Naive thymus-derived CD4-positive, alpha-beta T cell (primary cell): Measurements from ENCODE around the gene BMPR2. TPM values are rescaled to one million over a fixed set of nuclear protein-coding genes. Genes with fewer than 3 reads are reported as not detected.

Experiments used
- ATAC-seq: fragments of 150-1000 bp; cut with Tn5 transposase; 2 replicates; pipeline ENCODE4 v1.10.0; 2021; ENCODE audit warnings: mild to moderate bottlenecking, moderate library complexity
- CTCF ChIA-PET: fragments of 350-600 bp; sonication (Branson Sonifier 250); formaldehyde crosslinking; loops from one replicate; lab custom pipeline; 2021; ENCODE audit warnings: antibody characterized with exemption; lab: Charles Lee
- POLR2A ChIA-PET: fragments of 350-600 bp; sonication (Branson Sonifier 250); formaldehyde crosslinking; loops from one replicate; lab custom pipeline; 2021; ENCODE audit warnings: antibody characterized with exemption, inconsistent platforms; lab: Charles Lee
- DNase-seq, 9 donors: peaks; one replicate each; pipeline versions ENCODE4 v3.0.0 to v3.0.0-alpha.2; 2020 to 2022; ENCODE audit warnings: mixed read lengths in 1 of 9
- H3K27ac ChIP-seq: one replicate; pipeline ENCODE4 v1.7.0; 2013; ENCODE audit warnings: mild to moderate bottlenecking, low read depth, low read length, moderate library complexity
- H3K27me3 ChIP-seq, 2 donors: one replicate each; pipeline ENCODE4 v1.7.0; 2013; ENCODE audit warnings: low read length in 2 of 2, mild to moderate bottlenecking in 2 of 2, moderate library complexity in 2 of 2; ENCODE audit not compliant: control insufficient read depth in 2 of 2, insufficient read depth in 2 of 2
- H3K36me3 ChIP-seq, 3 experiments: 1 replicate in 2 of 3; 2 replicates in 1 of 3; pipeline ENCODE4 v1.7.0; 2013; ENCODE audit warnings: low read length in 3 of 3, mild to moderate bottlenecking in 3 of 3, moderate library complexity in 1 of 3; ENCODE audit not compliant: insufficient read depth in 3 of 3, control insufficient read depth in 2 of 3
- H3K4me1 ChIP-seq, 2 donors: one replicate each; pipeline ENCODE4 v1.7.0; 2013; ENCODE audit warnings: low read length in 2 of 2, mild to moderate bottlenecking in 2 of 2, moderate library complexity in 1 of 2; ENCODE audit not compliant: control insufficient read depth in 2 of 2, insufficient read depth in 2 of 2
- H3K4me3 ChIP-seq: 2 replicates; pipeline ENCODE4 v1.7.0; 2013; ENCODE audit warnings: mild to moderate bottlenecking, low read length
- H3K9me3 ChIP-seq, 3 experiments: 1 replicate in 2 of 3; 2 replicates in 1 of 3; pipeline ENCODE4 v1.7.0; 2013; ENCODE audit warnings: low read length in 3 of 3; ENCODE audit not compliant: control insufficient read depth in 2 of 3
- H3K27ac Mint-ChIP-seq, 9 donors: one replicate each; pipeline ENCODE4 v1.8.0; 2020 to 2022; ENCODE audit warnings: mixed read lengths in 9 of 9, mild to moderate bottlenecking in 8 of 9, moderate library complexity in 5 of 9, inconsistent platforms in 2 of 9
- H3K27me3 Mint-ChIP-seq, 5 donors: one replicate each; pipeline ENCODE4 v1.8.0; 2021 to 2022; ENCODE audit warnings: mixed read lengths in 5 of 5, mild to moderate bottlenecking in 1 of 5
- H3K36me3 Mint-ChIP-seq, 5 donors: one replicate each; pipeline ENCODE4 v1.8.0; 2020 to 2022; ENCODE audit warnings: mixed read lengths in 5 of 5, mild to moderate bottlenecking in 3 of 5, inconsistent platforms in 1 of 5
- H3K4me1 Mint-ChIP-seq, 7 donors: one replicate each; pipeline ENCODE4 v1.8.0; 2020 to 2022; ENCODE audit warnings: mixed read lengths in 7 of 7, mild to moderate bottlenecking in 3 of 7, inconsistent platforms in 1 of 7
- H3K4me3 Mint-ChIP-seq, 10 donors: one replicate each; pipeline ENCODE4 v1.8.0; 2020 to 2022; ENCODE audit warnings: mild to moderate bottlenecking in 10 of 10, mixed read lengths in 10 of 10, moderate library complexity in 6 of 10, inconsistent platforms in 2 of 10
- H3K9me3 Mint-ChIP-seq, 11 donors: one replicate each; pipeline ENCODE4 v1.8.0; 2020 to 2022; ENCODE audit warnings: mixed read lengths in 11 of 11, mild to moderate bottlenecking in 4 of 11, inconsistent platforms in 1 of 11, moderate library complexity in 1 of 11
- intact Hi-C, 2 donors: fragments of 100-400 bp; cut with micrococcal nuclease; formaldehyde crosslinking; loops; one replicate each; pipeline ENCODE4 v1.15.1; 2023
- polyA plus RNA-seq, 2 donors: library from polyadenylated mRNA; unstranded; fragments of 300-500 nt; fragmentation: Illumina TruSeq; gene quantifications; one replicate each; pipeline ENCODE4 v1.2.3, GENCODE V29; 2021
- total RNA-seq, 6 experiments: library from RNA in 5 of 6; stranded (reverse) in 5 of 6; gene quantifications; 1 replicate in 5 of 6; 2 replicates in 1 of 6; pipeline ENCODE4 v1.2.3 and lab custom pipeline; 2021 to 2026

Gene BMPR2
- total and polyA plus RNA-seq, 7 experiments from 2014 or later, result 4.6 to 33.1 (median 13.3) TPM

DNA sequence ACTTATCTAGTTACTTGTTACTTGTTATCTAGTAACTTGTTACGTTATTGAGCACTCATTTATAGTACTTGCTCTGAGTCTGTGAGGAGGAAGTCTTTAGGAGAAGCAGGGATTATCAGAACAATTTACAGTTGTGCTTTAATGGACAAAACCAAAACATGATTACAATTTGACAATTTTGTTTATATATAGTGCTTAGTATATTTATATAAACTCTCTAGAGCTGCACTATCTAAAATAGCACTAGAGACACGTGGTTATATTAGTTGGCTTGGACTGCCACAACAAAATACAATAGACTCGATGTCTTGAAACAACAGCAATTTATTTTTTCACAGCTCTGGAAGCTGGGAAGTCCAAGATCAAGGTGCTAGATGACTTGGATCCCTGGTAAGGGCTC, 78.4 kb downstream of the BMPR2 start:
- no peaks in the 10 kb centered on the region for H3K27me3 ChIP-seq
- no peaks in the 10 kb centered on the region for H3K36me3 ChIP-seq
- H3K9me3 ChIP-seq, result no peaks in the 10 kb centered on the region
- Mint-ChIP-seq H3K27ac (no peak overlapping the region), H3K9me3 (peaks cover 0 to 2% (median 0%) of the 10 kb centered on the region in 11 donors), H3K4me1 (peaks cover 0 to 2% (median 0%) of the 10 kb centered on the region in 7 donors), H3K36me3 (peaks cover 0 to 22% (median 16%) of the 10 kb centered on the region in 5 donors), H3K4me3 (no peak overlapping the region), H3K27me3 (no peaks in the 10 kb centered on the region)
- DNase-seq, result no peak
- ATAC-seq, result no peak
- H3K4me1 ChIP-seq, result no peaks in the 10 kb centered on the region
- H3K4me3 ChIP-seq, result no peak overlapping the region
- no peak overlapping the region for H3K27ac ChIP-seq
- intact Hi-C loops, result no loop called here
- POLR2A ChIA-PET, result no interaction called here
- CTCF ChIA-PET, result no interaction called here

DNA sequence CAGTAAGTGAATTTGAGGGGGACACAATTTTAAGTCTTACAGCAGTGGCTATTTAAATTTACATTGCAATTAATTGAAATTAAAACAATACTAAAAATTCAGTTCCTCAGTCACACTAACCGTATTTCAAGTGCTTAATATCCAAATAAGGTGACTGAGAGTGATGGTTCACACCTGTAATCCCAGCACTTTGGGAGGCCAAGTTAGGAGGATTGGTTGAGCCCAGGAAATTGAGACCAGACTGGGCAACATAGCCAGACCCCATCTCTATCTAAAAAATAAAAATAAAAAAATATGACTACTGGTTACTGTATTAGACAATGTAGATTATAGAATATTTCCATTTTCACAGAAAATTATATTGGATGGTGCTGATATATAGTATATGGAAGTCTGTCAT, 79.0 kb downstream of the BMPR2 start:
- Histone ChIP-seq H3K4me3 (no peak overlapping the region), H3K27ac (no peak overlapping the region), H3K4me1 (no peaks in the 10 kb centered on the region), H3K36me3 (no peaks in the 10 kb centered on the region), H3K27me3 (no peaks in the 10 kb centered on the region), H3K9me3 (no peaks in the 10 kb centered on the region)
- Mint-ChIP-seq H3K27me3 (no peaks in the 10 kb centered on the region), H3K27ac (no peak overlapping the region), H3K4me3 (no peak overlapping the region), H3K4me1 (peaks cover 0 to 2% (median 0%) of the 10 kb centered on the region in 7 donors), H3K36me3 (peaks cover 0 to 27% (median 16%) of the 10 kb centered on the region in 5 donors), H3K9me3 (peaks cover 0 to 4% (median 0%) of the 10 kb centered on the region in 11 donors)
- CTCF ChIA-PET, result no interaction called here
- POLR2A ChIA-PET, result no interaction called here
- ATAC-seq, result no peak
- DNase-seq, result no peak
- intact Hi-C loops, result no loop called here

DNA sequence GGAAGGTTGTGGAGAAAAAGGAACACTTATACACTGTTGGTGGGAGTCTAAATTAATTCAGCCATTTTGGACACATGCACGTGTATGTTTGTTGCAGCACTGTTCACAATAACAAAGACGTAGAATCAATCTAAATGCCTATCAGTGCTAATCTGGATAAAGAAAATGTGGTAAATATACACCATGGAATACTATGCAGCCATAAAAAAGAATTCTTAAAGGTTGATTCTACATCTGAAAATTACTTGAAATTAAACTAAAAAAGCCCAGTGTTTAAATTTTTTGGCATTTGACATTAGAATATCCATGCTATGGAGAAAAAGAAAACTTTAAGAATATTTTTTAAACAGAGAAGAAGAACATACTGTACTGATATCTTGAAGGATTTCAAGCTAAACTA, 84.0 kb downstream of the BMPR2 start:
- no peak overlapping the region for H3K4me3 Mint-ChIP-seq
- no peak overlapping the region for H3K27ac Mint-ChIP-seq
- intact Hi-C loops, result no loop called here
- peaks cover 0 to 27% (median 12%) of the 10 kb centered on the region in 5 donors for H3K36me3 Mint-ChIP-seq
- peaks cover 0 to 4% (median 0%) of the 10 kb centered on the region in 11 donors for H3K9me3 Mint-ChIP-seq
- H3K4me1 ChIP-seq, result no peaks in the 10 kb centered on the region
- no peak overlapping the region for H3K4me3 ChIP-seq
- no peaks in the 10 kb centered on the region for H3K9me3 ChIP-seq
- H3K4me1 Mint-ChIP-seq, result peaks cover 0 to 5% (median 0%) of the 10 kb centered on the region in 7 donors
- no peak for DNase-seq
- ChIA-PET CTCF (no interaction called here), POLR2A (no interaction called here)
- no peaks in the 10 kb centered on the region for H3K27me3 ChIP-seq
- H3K27me3 Mint-ChIP-seq, result no peaks in the 10 kb centered on the region
- no peak for ATAC-seq
- H3K36me3 ChIP-seq, result no peaks in the 10 kb centered on the region
- H3K27ac ChIP-seq, result no peak overlapping the region

DNA sequence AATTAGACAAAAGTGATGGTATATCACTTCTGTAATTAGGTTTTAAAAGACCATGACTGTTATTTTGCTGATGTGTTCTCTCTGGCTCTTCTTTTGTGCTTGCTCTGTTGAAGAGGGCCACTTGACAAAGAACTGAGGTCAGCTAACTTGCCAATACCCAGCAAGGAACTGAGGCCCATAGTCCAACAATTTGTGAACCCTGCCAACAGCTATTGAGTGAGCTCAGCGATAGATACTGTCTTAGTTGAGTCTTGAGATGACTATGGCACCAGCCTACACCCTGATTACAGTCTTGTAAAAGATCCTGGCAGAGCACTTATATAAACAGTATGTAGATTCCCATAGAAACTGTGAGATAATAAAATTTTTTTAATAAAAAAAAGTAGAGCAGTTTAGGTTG, 103.0 kb downstream of the BMPR2 start:
- H3K27ac ChIP-seq, result no peak overlapping the region
- no peak overlapping the region for H3K4me3 Mint-ChIP-seq
- ATAC-seq (no peak), DNase-seq (no peak)
- H3K27ac Mint-ChIP-seq, result no peak overlapping the region
- H3K4me3 ChIP-seq, result no peak overlapping the region
- peaks cover 3 to 36% (median 13%) of the 10 kb centered on the region in 5 donors for H3K36me3 Mint-ChIP-seq
- ChIA-PET POLR2A (no interaction called here), CTCF (interaction anchor here (0.7 kb wide), 1 partner anchor 8 kb away, joined by 3 read pairs; no protein-coding TSS in a partner anchor)
- H3K36me3 ChIP-seq, result no peaks in the 10 kb centered on the region
- no peaks in the 10 kb centered on the region for H3K9me3 Mint-ChIP-seq
- H3K27me3 ChIP-seq, result no peaks in the 10 kb centered on the region
- intact Hi-C loops, result no loop called here
- H3K4me1 ChIP-seq, result no peaks in the 10 kb centered on the region
- H3K4me1 Mint-ChIP-seq, result peaks cover 0 to 5% (median 0%) of the 10 kb centered on the region in 7 donors
- no peaks in the 10 kb centered on the region for H3K9me3 ChIP-seq
- no peaks in the 10 kb centered on the region for H3K27me3 Mint-ChIP-seq

DNA sequence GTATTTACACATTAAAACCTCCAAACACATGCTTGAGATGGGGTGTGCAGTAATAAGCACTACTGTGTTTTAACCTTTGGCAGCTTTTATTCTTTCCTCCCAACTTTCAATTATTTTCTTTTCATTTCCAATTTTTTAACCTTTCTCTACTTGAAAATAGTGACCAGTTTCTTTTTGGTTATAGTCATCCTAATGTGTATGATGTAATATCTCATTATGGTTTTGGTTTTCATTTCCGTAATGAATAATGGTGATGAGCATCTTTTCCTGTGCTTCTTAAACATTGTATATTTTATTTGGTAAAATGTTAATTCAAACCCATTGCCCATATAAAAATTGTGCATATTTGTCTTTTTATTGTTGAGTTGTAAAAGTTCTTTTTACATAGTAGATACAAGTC, 103.5 kb downstream of the BMPR2 start:
- H3K36me3 ChIP-seq, result no peaks in the 10 kb centered on the region
- no peak for ATAC-seq
- H3K27me3 ChIP-seq, result no peaks in the 10 kb centered on the region
- intact Hi-C loops, result no loop called here
- H3K4me3 Mint-ChIP-seq, result no peak overlapping the region
- no peak overlapping the region for H3K4me3 ChIP-seq
- H3K9me3 ChIP-seq, result no peaks in the 10 kb centered on the region
- H3K9me3 Mint-ChIP-seq, result no peaks in the 10 kb centered on the region
- DNase-seq, result no peak
- peaks cover 0 to 5% (median 0%) of the 10 kb centered on the region in 7 donors for H3K4me1 Mint-ChIP-seq
- no peaks in the 10 kb centered on the region for H3K4me1 ChIP-seq
- POLR2A ChIA-PET, result no interaction called here
- H3K36me3 Mint-ChIP-seq, result peaks cover 3 to 36% (median 13%) of the 10 kb centered on the region in 5 donors
- H3K27ac ChIP-seq, result no peak overlapping the region
- H3K27me3 Mint-ChIP-seq, result no peaks in the 10 kb centered on the region
- no peak overlapping the region for H3K27ac Mint-ChIP-seq
- CTCF ChIA-PET, result no interaction called here

DNA sequence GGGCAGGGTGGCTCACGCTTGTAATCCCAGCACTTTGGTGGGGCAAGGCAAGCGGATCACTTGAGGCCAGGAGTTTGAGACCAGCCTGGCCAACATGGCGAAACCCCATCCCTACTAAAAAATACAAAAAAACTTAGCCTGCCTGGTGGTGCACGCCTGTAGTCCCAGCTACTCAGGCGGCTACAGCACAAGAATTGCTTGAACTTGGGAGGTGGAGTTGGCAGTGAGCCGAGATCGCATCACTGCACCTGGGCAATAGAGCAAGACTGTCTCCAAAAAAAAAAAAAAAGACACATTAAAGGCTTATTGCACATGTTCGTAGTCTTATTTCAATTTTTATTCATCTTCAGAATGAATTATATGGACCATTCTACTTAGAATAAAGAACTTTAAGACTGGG, 110.2 kb downstream of the BMPR2 start:
- Mint-ChIP-seq H3K4me3 (no peak overlapping the region), H3K9me3 (no peaks in the 10 kb centered on the region), H3K27ac (no peak overlapping the region), H3K4me1 (peaks cover 0 to 3% (median 0%) of the 10 kb centered on the region in 7 donors), H3K36me3 (peaks cover 2 to 20% (median 6%) of the 10 kb centered on the region in 5 donors), H3K27me3 (no peaks in the 10 kb centered on the region)
- Histone ChIP-seq H3K4me1 (no peaks in the 10 kb centered on the region), H3K27me3 (no peaks in the 10 kb centered on the region), H3K4me3 (no peak overlapping the region), H3K9me3 (no peaks in the 10 kb centered on the region), H3K27ac (no peak overlapping the region), H3K36me3 (no peaks in the 10 kb centered on the region)
- intact Hi-C loops, result no loop called here
- POLR2A ChIA-PET, result no interaction called here
- no peak for ATAC-seq
- DNase-seq, result no peak
- CTCF ChIA-PET, result no interaction called here

DNA sequence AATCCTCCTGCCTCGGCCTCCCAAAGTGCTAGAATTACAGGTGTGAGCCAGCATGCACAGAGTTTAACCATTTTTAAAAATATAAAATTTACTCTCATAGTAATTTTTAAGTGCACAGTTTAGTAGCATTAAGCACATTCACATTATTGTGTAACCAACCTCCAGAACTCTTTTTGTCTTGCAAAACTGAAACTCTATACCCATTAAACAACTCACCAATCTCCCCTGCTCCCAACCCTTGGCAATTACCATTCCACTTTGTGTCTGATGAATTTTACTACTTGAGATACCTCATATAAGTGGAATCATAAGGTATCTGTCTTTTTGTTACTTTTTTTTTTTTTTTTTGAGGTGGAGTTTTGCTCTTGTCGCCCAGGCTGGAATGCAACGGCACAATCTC, 112.5 kb downstream of the BMPR2 start:
- H3K4me3 Mint-ChIP-seq, result no peak overlapping the region
- no peaks in the 10 kb centered on the region for H3K36me3 ChIP-seq
- no peak overlapping the region for H3K27ac Mint-ChIP-seq
- H3K4me1 ChIP-seq, result no peaks in the 10 kb centered on the region
- peaks cover 0 to 11% (median 3%) of the 10 kb centered on the region in 5 donors for H3K36me3 Mint-ChIP-seq
- no peaks in the 10 kb centered on the region for H3K9me3 ChIP-seq
- DNase-seq (no peak), ATAC-seq (no peak)
- POLR2A ChIA-PET, result no interaction called here
- intact Hi-C loops, result no loop called here
- no peak overlapping the region for H3K4me3 ChIP-seq
- no peak overlapping the region for H3K27ac ChIP-seq
- no peaks in the 10 kb centered on the region for H3K9me3 Mint-ChIP-seq
- H3K27me3 Mint-ChIP-seq, result no peaks in the 10 kb centered on the region
- no peaks in the 10 kb centered on the region for H3K27me3 ChIP-seq
- CTCF ChIA-PET, result no interaction called here
- peaks cover 0 to 3% (median 0%) of the 10 kb centered on the region in 7 donors for H3K4me1 Mint-ChIP-seq
